ENCODE results near the gene NKAIN4.
A peak's percentile ranks its signal among the peaks of the same experiment; 100 is the strongest.
"Not testable (repeated sequence)": the region's sequence is repeated elsewhere in the genome, so short reads cannot be mapped to it uniquely, and the experiment has no call there.

Gene NKAIN4

GRCh38 chr20:63234693-63235398, 19.4 kb downstream of the NKAIN4 start:
- DNase-seq = peak; percentile 22

DNA sequence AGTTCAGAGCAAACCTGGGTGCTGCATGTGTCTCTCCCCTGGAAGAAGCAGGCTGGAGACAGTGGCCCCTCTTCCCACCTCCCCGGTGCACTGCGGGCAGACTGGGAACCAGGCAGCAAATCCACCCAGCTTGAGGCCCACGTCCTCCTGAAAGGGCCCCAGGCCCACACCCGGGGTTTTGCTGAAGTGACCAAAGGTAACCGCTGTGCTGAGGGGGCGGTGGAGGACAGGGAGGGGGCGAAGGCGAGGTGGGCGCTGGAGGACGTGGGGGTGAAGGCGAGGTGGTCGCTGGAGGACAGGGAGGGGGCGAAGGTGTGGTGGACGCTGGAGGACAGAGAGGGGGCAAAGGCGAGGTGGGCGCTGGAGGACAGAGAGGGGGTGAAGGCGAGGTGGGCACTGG, 20.3 kb downstream of the NKAIN4 start:
- no peak for DNase-seq

DNA sequence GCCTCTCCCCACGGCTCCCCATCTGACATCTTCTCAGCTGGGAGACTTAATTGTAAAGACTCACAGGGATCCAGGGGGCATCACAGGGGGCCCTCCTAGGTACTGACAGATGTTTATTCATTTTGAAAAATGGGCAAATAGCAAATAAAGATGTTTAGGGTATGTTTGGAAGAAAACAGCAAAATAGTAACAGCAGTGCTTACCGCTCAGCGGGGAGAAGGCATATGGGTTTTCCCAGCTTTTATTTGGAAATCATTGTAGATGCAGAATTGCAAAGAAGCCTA, 21.3 kb downstream of the NKAIN4 start:
- no peak for DNase-seq

GRCh38 chr20:63232235-63233060, 21.8 kb downstream of the NKAIN4 start:
- no peak for DNase-seq

- DNase-seq = no peak
Measured at GRCh38 chr20:63230800-63231268, 23.4 kb downstream of the NKAIN4 start.

DNA sequence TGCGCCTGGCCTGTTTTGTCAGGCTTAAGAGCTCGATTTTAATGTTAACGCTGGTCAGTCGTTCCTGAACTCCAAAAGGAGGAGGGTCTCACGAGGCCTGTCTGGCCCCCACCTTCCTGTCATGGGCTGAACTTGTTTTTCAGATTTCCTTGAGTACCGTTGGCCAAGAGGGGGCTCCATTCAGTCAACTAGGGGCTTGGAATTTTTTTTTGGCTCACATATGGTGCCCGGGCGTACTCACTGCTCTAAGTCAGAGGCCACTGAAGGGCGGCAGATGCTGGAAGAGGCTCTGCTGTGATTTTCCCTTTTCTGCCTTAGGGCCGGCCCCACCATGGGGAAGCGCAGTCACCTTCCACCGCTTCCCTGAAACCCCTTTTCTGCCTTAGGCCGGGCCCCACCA, 25.5 kb downstream of the NKAIN4 start:
- no peak for DNase-seq

- no peak for DNase-seq
Measured at GRCh38 chr20:63227260-63227659, 27.0 kb downstream of the NKAIN4 start.

DNA sequence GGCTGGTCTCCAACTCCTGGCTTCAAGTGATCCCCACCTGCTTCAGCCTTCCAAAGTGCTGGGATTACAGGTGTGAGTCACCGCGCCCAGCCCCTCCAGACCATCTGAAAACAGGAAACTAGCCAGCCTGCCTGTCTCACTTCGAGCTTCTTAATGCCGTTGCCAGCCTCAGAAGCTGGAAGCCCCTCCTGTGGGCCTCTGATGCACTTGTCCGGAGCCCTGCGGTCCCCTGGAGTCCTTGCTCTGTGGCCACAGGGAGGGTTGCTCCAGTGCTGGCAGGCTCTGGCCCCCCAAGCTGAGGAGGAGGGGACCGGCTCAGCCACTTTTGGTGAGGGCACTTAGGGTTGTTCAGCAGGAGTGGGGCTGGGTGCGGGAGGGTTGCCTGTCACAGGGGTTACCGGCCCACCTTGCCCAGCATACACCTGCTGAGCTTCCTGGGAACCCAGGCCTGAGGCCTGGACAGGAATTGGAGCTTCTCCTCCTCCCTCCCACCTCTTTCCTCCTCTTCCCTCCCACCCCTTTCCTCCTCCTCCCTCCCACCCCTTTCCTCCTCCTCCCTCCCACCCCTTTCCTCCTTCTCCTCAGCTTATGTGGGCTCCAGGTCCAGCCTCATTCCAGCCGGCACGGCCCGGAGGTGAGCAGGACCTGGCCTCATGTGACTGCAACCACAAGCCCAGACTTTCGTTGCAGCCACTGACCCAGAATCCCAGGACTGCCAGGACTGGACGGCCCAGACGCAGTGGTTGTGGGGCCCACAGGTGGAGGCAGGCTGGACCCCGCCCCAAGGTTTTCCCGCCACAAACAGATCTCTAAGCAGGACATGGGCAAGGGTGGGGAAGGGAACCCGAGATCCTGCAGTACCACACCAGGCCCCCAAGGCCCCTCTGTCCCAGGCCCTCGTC, 28.0 kb downstream of the NKAIN4 start:
- no peak for DNase-seq

GRCh38 chr20:63225082-63225454, 29.2 kb downstream of the NKAIN4 start:
- DNase-seq = no peak

DNA sequence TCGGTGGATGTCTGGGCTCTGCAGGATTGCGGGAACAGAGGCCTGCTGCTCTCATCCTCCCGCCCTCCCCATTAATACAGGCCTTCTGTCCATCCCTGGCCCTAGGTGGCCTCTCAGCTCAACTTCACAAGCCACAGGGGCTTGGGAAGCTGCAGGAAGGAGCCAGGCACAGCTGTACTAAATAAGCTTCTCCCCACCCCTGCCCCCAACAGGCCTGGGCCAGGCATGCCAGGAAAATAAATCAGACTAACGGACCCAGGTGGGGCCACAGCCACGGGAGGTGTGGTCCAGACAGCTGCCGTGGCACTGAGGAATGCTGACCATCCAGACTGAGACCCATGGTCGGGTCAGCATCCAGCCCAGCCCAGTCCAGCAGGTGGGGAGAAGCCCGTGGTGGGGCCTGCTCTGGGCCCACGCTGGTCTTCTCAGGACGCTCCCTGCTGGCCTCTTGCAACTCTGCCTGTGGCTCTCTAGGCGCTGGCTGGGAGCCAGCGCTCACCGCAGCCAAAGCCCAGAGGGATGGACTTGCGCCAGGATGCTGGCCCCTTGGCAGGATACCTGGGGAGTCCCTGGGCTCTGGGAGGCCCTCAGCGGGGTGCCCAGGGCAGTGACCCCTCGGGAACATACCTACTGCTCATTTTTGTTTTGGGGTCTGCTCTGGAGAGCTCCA, 29.7 kb downstream of the NKAIN4 start:
- DNase-seq = no peak

DNA sequence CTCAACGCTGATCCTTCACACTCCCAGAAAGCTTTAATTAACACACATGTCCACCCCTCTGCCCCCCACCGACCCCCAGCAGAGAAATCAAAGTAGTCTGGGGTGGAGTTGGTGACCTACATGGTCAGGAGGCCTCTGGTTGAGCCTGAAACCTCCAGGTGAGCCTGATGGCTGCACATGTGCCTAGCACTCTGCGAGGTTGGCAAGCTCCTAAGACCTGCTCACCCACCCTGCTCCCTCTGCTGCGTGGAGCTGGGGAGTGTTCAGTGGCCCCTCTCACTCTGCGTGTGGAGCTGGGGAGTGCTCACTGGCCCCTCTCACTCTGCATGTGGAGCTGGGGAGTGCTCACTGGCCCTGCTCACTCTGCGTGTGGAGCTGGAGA, 30.4 kb downstream of the NKAIN4 start:
- DNase-seq = no peak

DNA sequence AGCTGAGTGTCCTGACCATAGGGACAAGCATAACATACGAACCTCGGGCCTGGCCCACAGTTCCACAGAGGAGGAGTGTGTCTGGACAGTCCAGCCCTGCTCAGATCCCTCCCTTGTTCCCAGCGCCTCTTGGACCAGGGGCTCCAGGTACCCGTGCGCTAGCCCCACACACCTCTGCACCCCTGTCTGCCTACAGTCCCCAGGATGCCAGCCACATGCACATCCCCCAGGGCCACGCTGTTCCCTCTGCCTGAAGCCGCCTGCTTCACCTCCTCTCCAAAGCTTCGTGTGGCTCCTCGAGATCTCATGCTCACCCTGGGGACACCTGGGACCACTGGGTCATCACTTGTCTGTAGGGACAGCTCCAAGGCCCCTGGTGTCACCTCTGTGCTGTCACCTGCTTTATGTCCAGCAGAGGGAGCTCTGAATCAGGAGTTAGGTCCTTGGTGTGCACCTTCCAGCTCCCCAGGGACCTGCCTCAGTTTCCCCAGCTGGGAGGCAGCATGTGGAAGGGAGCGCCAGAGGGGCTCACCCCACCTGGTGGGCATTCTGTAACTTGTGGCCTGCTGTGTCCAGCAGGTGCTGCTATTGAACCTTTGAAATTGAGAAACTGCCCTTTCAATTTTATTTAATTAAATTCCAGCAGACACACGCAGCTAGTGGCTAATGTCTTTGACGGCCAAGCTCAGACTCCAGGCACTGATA, 31.0 kb downstream of the NKAIN4 start:
- DNase-seq = peak; percentile 27

- no peak for DNase-seq
Measured at GRCh38 chr20:63222541-63222940, 31.7 kb downstream of the NKAIN4 start.

DNA sequence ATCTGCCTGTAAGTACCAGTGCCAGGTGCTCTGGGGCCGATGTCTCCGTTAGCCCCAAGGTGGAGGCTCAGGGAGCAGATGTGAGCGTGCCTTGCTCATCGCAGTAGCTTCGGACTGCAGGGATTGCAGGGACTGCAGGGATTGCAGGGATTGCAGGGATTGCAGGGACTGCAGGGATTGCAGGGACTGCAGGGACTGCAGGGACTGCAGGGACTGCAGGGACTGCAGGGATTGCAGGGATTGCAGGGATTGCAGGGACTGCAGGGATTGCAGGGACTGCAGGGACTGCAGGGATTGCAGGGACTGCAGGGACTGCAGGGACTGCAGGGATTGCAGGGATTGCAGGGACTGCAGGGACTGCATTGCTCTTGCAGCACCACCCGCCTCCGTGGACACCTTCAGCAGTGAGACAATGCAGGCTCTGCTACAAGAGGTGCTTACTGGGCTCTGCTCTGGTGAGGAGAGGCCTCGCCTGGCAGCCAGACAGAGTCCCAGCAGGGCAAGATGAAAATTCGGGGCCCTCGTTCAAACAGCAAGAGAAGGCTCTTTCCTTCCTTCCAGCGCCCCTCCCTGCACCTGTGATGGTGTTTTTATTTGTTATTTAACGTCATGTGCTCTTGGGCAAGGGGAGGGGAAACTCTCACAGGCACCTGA, 32.7 kb downstream of the NKAIN4 start:
- DNase-seq = not testable (repeated sequence)

DNA sequence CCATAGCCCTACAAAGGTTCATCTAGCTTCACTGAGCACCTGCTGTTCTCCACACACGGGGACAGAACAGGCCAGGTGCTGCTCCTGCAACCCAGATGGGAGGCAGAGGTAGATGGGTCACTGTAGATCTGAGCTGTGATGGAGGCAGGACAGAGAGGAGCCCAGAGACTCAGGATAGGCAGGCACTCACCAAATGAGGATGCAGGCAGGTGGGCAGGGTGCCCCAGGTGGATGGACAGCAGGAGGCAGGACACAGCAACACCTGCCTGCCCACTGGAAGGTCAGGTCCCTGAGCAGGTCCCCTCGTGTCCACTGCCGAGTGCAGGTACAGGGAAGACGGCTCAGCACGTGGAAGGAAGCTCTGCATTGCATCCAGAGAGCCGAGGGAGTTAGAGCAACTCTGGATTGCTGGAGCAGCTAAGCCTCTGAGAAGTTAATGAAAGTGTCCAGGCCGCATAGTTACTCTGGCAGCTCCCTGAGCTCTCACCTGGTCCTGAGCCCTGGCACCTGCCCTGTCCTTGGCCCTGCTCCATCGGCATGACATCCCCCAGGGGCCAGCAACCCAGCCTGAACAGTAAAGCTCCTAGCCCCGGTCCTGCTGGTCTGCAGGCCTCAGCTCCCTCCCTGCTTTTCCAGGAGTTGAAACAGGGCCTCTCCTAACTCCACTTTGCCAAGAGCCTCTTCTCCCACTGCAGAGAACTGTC, 33.4 kb downstream of the NKAIN4 start:
- no peak for DNase-seq

DNA sequence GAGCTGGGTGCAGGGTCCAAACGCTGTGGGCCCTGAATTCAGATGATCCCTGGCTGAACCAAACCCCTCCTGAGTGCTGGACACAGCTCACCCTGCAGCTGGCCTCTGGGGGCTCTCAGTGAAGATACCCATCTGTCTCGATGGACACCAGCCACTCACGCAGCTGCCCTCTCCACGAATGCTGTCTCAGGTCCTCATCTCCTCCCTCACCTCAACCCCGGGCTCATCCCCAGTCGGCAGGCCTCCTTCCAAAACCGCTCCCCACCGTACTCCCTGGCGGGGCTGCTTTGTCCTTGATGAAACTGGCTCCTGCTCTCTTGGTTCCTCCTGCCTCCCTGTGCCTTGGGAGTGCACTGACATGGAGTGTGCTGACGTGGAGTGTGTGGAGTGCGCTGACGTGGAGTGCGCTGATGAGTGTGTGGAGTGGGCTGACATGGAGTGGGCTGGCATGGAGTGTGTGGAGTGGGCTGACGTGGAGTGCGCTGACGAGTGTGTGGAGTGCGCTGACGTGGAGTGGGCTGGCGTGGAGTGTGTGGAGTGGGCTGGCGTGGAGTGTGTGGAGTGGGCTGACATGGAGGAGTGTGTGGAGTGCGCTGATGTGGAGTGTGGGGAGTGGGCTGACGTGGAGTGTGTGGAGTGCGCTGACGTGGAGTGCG, 34.3 kb downstream of the NKAIN4 start:
- no peak for DNase-seq

GRCh38 chr20:63219447-63219821, 34.8 kb downstream of the NKAIN4 start:
- DNase-seq = no peak

DNA sequence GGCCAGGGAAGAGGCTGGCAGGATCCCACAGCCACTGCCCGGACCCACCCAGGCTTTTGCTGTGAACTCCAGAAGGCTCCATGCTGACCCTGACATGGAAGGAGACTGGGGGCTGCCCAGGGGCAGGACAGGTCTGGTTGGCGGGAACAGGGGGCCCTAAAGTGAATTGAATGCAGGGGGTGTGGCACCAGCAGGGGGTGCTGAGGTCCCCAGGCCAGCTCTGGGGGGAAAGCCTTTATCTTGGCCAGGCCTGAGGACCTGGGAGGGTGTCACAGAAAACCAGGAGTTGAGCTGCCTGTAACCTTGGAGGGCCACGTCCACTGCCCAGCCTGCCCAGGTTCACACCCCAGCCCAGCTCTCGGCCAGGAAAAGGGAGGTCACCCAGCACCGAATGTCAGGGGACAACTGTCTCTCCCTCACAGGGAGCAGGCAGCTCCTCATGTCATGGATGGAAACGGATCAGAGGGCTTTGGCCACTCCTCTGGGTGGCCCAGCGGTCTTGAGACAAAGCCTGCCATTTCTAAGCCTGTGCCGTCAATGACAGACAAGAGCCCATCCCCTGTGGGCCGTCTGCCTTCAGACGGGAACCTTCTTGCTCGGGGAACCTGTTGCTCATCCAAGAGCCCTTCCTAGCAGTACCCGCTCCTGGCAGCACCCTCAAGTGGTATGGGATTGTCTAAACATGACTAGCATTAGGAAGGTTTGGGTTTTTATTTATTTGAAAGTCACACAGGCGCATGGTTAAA, 35.4 kb downstream of the NKAIN4 start:
- no peak for DNase-seq

- DNase-seq = no peak
Measured at GRCh38 chr20:63217706-63218105, 36.6 kb downstream of the NKAIN4 start.

All from stimulated activated CD4-positive, alpha-beta T cell treated with anti-CD3 and anti-CD28 coated beads, Interleukin-1b, Interleukin-23, amount 100 ng/mL, for 48 hours (primary cell).